Esophagus muscularis mucosa (tissue), 4 donors: ENCODE measurements around the gene KCNJ6. TPM values are rescaled to one million over a fixed set of nuclear protein-coding genes. Genes with fewer than 3 reads are reported as not detected.

Experiments used
- DNase-seq: peaks from one replicate; pipeline ENCODE4 v3.0.0-alpha.2; 2017; ENCODE audit errors: extremely low spot score
- H3K27ac ChIP-seq, 4 donors: fragments of 200-600 bp; sonication (generic); replicated peaks in 1 of 4; 1 replicate in 3 of 4; 2 replicates in 1 of 4; pipeline ENCODE4 v1.5.1; 2016 to 2019; ENCODE audit warnings: mild to moderate bottlenecking in 1 of 4
- H3K27me3 ChIP-seq, 4 donors: fragments of 200-600 bp; sonication (generic); one replicate each; pipeline versions ENCODE4 v1.5.1 to v1.6.0; 2016 to 2019
- H3K36me3 ChIP-seq, 4 donors: fragments of 200-600 bp; sonication (generic); one replicate each; pipeline ENCODE4 v1.5.1; 2016 to 2019
- H3K4me1 ChIP-seq, 4 donors: fragments of 200-600 bp; sonication (generic); one replicate each; pipeline ENCODE4 v1.5.1; 2016 to 2019
- H3K4me3 ChIP-seq, 4 donors: fragments of 200-600 bp; sonication (generic); 1 replicate in 2 of 4; 2 replicates in 2 of 4; pipeline ENCODE4 v1.5.1; 2016 to 2019; ENCODE audit warnings: mild to moderate bottlenecking in 4 of 4, moderate library complexity in 1 of 4
- H3K9me3 ChIP-seq, 4 donors: fragments of 200-600 bp; sonication (generic); 1 replicate in 3 of 4; 2 replicates in 1 of 4; pipeline ENCODE4 v1.5.1; 2016 to 2019
- EP300 ChIP-seq: sonication (generic); formaldehyde crosslinking; IDR thresholded peaks from one replicate; pipeline ENCODE4 v1.6.1; 2017; ENCODE audit warnings: antibody characterized with exemption
- POLR2A ChIP-seq: fragments of 450-650 bp; IDR thresholded peaks from one replicate; pipeline ENCODE4 v1.6.1; 2017; ENCODE audit warnings: antibody characterized with exemption, moderate library complexity, mild to moderate bottlenecking, low read depth
- POLR2AphosphoS5 ChIP-seq, 2 donors: sonication (generic); formaldehyde crosslinking; IDR thresholded peaks; one replicate each; pipeline ENCODE4 v1.6.1; 2017; ENCODE audit warnings: antibody characterized with exemption in 2 of 2
- WGBS: methylation state at CpG from one replicate; pipeline ENCODE4 v1.1.5; 2018; 5-methylcytosine and 5-hydroxymethylcytosine counted together
- intact Hi-C: fragments of 100-400 bp; cut with DNase I; formaldehyde crosslinking; loops from one replicate; pipeline ENCODE4 v1.15.1; 2023
- total RNA-seq, 4 donors: library from RNA; depleted of rRNA; stranded (reverse); fragments of >200 nt; gene quantifications; one replicate each; pipeline versions ENCODE4 v1.1.0 to v1.2.1, GENCODE V29; 2016
- TF ChIP-seq, protein P1 (sequence below), 3 experiments: fragments of 200-600 bp in 2 of 3; fragments of 450-650 bp in 1 of 3; sonication (generic) in 2 of 3; IDR thresholded peaks; one replicate each; pipeline ENCODE4 v1.5.1; 2017 to 2019; ENCODE audit warnings: antibody characterized with exemption in 3 of 3, mild to moderate bottlenecking in 2 of 3, moderate library complexity in 1 of 3

Gene KCNJ6
- total RNA-seq, 4 donors from 2014 or later = under 0.01 TPM; not detected in 2

DNA sequence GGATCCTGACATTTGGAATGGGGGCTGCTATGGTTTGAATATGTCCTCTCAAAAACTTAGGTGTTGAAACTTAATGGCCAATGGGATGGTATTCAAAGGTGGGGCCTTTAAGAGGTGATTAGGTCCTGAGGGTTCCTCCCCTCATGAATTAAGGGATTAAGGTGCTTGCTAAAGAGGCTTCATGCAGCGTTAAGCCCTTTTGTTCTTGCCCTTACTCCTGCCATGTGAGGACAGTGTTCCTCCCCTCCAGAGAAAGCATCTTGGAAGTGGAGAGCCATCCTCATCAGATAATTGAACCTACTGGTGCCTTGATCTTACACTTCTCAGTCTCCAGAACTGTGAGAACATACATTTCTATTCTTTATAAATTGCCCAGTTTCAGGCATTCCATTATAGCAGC, 146.6 kb downstream of the KCNJ6 start:
- Histone ChIP-seq H3K36me3 (no peaks in the 10 kb centered on the region), H3K9me3 (no peaks in the 10 kb centered on the region), H3K27ac (no peak overlapping the region), H3K4me1 (no peaks in the 10 kb centered on the region), H3K27me3 (no peaks in the 10 kb centered on the region), H3K4me3 (no peak overlapping the region)
- intact Hi-C loops = no loop called here
- TF ChIP-seq POLR2A = no peak
- no peak for TF ChIP-seq POLR2AphosphoS5 (IDR thresholded peaks at IDR 0.05)
- no peak for TF ChIP-seq EP300
- TF ChIP-seq, protein P1, sequence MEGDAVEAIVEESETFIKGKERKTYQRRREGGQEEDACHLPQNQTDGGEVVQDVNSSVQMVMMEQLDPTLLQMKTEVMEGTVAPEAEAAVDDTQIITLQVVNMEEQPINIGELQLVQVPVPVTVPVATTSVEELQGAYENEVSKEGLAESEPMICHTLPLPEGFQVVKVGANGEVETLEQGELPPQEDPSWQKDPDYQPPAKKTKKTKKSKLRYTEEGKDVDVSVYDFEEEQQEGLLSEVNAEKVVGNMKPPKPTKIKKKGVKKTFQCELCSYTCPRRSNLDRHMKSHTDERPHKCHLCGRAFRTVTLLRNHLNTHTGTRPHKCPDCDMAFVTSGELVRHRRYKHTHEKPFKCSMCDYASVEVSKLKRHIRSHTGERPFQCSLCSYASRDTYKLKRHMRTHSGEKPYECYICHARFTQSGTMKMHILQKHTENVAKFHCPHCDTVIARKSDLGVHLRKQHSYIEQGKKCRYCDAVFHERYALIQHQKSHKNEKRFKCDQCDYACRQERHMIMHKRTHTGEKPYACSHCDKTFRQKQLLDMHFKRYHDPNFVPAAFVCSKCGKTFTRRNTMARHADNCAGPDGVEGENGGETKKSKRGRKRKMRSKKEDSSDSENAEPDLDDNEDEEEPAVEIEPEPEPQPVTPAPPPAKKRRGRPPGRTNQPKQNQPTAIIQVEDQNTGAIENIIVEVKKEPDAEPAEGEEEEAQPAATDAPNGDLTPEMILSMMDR (IDR thresholded peaks at IDR 0.05) = no peak
- DNase-seq = no peak
- WGBS = 0% methylated on average over 1 of the region's 1 CpG

DNA sequence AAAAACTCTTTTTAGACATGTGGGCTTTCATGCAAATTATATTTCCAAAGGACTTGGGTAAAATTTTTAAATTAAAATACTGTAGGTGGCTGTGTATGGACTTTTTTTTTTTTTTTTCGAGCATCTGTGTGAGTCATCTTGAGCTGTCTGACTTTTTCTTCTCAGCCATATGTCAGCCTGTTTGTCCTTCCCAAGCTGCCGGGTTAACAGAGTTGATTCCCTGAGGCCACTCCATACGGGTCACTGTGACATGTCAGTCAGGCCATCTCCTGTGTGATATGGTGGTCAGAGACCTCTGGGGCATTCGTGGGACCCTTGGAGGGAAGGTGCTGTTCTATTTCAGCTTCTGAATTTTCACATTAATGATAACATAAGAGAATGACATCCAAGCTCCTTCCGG, 148.3 kb downstream of the KCNJ6 start:
- WGBS = 47% methylated on average over 5 of the region's 5 CpGs
- Histone ChIP-seq H3K27me3 (no peaks in the 10 kb centered on the region), H3K36me3 (no peaks in the 10 kb centered on the region), H3K27ac (no peak overlapping the region), H3K4me3 (no peak overlapping the region), H3K4me1 (no peaks in the 10 kb centered on the region), H3K9me3 (no peaks in the 10 kb centered on the region)
- DNase-seq = no peak
- TF ChIP-seq POLR2A = no peak
- TF ChIP-seq EP300 = no peak
- TF ChIP-seq, protein P1 (IDR thresholded peaks at IDR 0.05) = no peak
- TF ChIP-seq POLR2AphosphoS5 (IDR thresholded peaks at IDR 0.05) = no peak
- intact Hi-C loops = no loop called here

DNA sequence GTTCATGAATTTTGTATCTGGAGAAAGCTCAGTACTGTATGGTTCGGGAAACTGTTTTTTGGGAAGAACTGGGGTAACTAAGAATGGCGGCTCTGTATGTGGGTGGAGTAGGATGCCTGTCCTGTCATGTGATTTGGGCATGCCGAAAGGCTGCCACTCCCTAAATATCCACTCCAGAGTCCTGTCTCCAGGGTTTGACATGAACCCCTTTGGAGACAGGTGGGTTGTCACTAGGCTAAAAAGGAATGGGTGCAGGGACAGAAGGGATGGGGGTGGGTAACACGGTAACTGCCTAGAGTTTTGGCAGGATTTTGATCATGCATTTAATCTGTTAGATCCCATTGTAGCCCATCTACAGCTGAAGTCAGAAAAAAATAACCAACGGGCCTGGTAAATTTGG, 150.1 kb downstream of the KCNJ6 start:
- Histone ChIP-seq H3K27me3 (no peaks in the 10 kb centered on the region), H3K9me3 (no peaks in the 10 kb centered on the region), H3K4me3 (no peak overlapping the region), H3K27ac (no peak overlapping the region), H3K36me3 (no peaks in the 10 kb centered on the region), H3K4me1 (no peaks in the 10 kb centered on the region)
- DNase-seq = no peak
- intact Hi-C loops = no loop called here
- TF ChIP-seq POLR2AphosphoS5 (IDR thresholded peaks at IDR 0.05) (no peak), POLR2A (no peak), EP300 (no peak)
- TF ChIP-seq, protein P1 (IDR thresholded peaks at IDR 0.05) = no peak
- 74% methylated on average over 5 of the region's 5 CpGs for WGBS

DNA sequence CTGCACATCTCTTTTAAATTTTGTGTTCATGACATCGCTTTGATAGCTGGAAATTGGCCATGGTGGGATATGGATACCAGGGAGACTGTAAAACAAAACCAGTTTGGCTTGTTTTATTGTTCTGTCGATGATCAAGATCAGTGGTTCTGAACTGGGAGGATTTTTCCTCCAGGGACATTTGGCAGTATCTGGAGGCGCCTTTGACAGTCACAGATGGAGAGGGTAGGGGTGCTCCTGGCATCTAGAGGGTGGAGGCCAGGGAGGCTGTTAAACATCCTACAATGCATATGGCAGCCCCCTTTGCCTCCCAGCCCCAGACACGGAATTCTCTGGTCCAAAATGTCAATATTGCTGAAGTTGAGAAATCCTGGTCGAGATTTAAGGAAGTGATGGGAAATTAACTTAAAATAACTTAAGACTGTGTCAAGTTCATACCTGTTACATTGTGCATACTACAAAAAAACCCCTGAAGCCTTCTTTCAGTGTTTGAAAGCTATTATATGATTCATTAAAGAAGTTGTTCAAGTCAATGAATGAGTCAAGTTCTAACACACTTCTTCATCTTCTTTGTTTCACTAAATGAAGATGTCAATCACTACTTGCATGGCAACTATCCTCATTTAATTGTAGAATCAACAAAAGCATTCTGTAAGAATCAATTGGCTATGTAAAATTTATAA, 150.9 kb downstream of the KCNJ6 start:
- intact Hi-C loops = no loop called here
- TF ChIP-seq EP300 (no peak), POLR2A (no peak), POLR2AphosphoS5 (IDR thresholded peaks at IDR 0.05) (no peak)
- TF ChIP-seq, protein P1 (IDR thresholded peaks at IDR 0.05) = no peak

DNA sequence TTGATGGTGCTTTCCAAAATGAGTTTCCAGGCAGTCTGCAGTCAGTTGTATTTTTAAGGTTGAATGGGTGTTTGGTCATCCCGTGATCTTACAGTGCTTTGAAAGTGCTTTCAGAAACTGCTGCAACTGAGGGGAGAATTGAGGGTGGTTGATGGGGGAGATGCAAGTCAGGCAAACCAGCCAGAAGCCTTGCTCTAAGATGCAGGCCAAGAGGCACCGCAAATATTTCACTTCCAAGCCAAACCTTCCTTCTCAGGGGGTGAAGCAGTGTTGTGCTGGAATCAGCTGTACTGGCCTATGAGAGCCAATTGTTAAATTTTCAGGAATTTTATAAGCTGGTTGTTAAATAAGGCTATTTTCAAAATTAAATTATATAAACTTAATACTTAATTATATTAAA, 151.6 kb downstream of the KCNJ6 start:
- intact Hi-C loops = no loop called here
- H3K9me3 ChIP-seq = no peaks in the 10 kb centered on the region
- H3K27ac ChIP-seq = no peak overlapping the region
- 50% methylated on average over 2 of the region's 2 CpGs for WGBS
- TF ChIP-seq POLR2AphosphoS5 (IDR thresholded peaks at IDR 0.05) = no peak
- TF ChIP-seq EP300 = no peak
- TF ChIP-seq POLR2A = no peak
- no peaks in the 10 kb centered on the region for H3K36me3 ChIP-seq
- H3K4me3 ChIP-seq = no peak overlapping the region
- peaks cover 0 to 7% (median 0%) of the 10 kb centered on the region in 4 donors for H3K27me3 ChIP-seq
- no peaks in the 10 kb centered on the region for H3K4me1 ChIP-seq
- no peak for DNase-seq

More for the DNA sequence above, 150.9 kb downstream of the KCNJ6 start:
- H3K36me3 ChIP-seq = no peaks in the 10 kb centered on the region
- no peak for DNase-seq
- peaks cover 0 to under 1% (median 0%) of the 10 kb centered on the region in 4 donors for H3K27me3 ChIP-seq
- H3K4me3 ChIP-seq = no peak overlapping the region
- H3K9me3 ChIP-seq = no peaks in the 10 kb centered on the region
- no peaks in the 10 kb centered on the region for H3K4me1 ChIP-seq
- no peak overlapping the region for H3K27ac ChIP-seq
- WGBS = 85% methylated on average over 5 of the region's 5 CpGs
